IMR-90 (cell line): ENCODE data around the gene GATA3.

ENCODE experiments used
- BHLHE40 ChIP-seq: fragments of 150-350 bp; IDR thresholded peaks from 2 replicates; pipeline ENCODE4 v1.6.1; 2016; ENCODE audit warnings: mild to moderate bottlenecking, low read depth, low read length
- CHD1 ChIP-seq: IDR thresholded peaks from 2 replicates; pipeline ENCODE4 v1.6.1; 2012; ENCODE audit warnings: low read depth, low read length, improper control_type of control experiment
- CTCF ChIP-seq: conservative IDR thresholded peaks from 2 replicates; pipeline ENCODE4 v1.5.1; 2012; ENCODE audit warnings: mild to moderate bottlenecking, low read depth, low read length, improper control_type of control experiment
- FOS ChIP-seq: fragments of 150-350 bp; IDR thresholded peaks from 2 replicates; pipeline ENCODE4 v1.6.1; 2016; ENCODE audit warnings: low read depth, low read length
- MAFK ChIP-seq: IDR thresholded peaks from 2 replicates; pipeline ENCODE4 v1.6.1; 2012; ENCODE audit warnings: low read depth, low read length, improper control_type of control experiment
- MAZ ChIP-seq: IDR thresholded peaks from 2 replicates; pipeline ENCODE4 v1.6.1; 2012; ENCODE audit warnings: low read depth, mild to moderate bottlenecking, low read length, improper control_type of control experiment, moderate library complexity, borderline replicate concordance
- MXI1 ChIP-seq: IDR thresholded peaks from 2 replicates; pipeline ENCODE4 v1.6.1; 2012; ENCODE audit warnings: low read depth, mild to moderate bottlenecking, low read length, moderate library complexity, borderline replicate concordance
- NFE2L2 ChIP-seq: fragments of 150-350 bp; IDR thresholded peaks from 2 replicates; pipeline ENCODE4 v1.6.1; 2016; ENCODE audit warnings: low read depth, mild to moderate bottlenecking, low read length
- POLR2A ChIP-seq: IDR thresholded peaks from 2 replicates; pipeline ENCODE4 v1.6.1; 2012; ENCODE audit warnings: mild to moderate bottlenecking, low read depth, low read length
- RAD21 ChIP-seq: IDR thresholded peaks from 2 replicates; pipeline ENCODE4 v1.6.1; 2012; ENCODE audit warnings: low read length, improper control_type of control experiment
- RFX5 ChIP-seq: IDR thresholded peaks from 2 replicates; pipeline ENCODE4 v1.8.0; 2012; ENCODE audit warnings: low read depth, mild to moderate bottlenecking, low read length, moderate library complexity
- SMC3 ChIP-seq: fragments of 150-350 bp; IDR thresholded peaks from 2 replicates; pipeline ENCODE4 v1.6.1; 2016; ENCODE audit warnings: low read depth, mild to moderate bottlenecking, antibody characterized with exemption, low read length, moderate library complexity
- USF2 ChIP-seq: fragments of 150-350 bp; IDR thresholded peaks from 2 replicates; pipeline ENCODE4 v1.6.1; 2017; ENCODE audit warnings: mild to moderate bottlenecking, antibody characterized with exemption, low read length, low read depth

GRCh38 chr10:8014649-8015048, 39.8 kb upstream of the GATA3 start:
- TF ChIP-seq RAD21 (no peak), CTCF (no peak), POLR2A (no peak), NFE2L2 (no peak), CHD1 (no peak), BHLHE40 (no peak), SMC3 (no peak), MAFK (no peak), MXI1 (no peak), FOS (no peak), MAZ (no peak), RFX5 (no peak), USF2 (no peak)
